Activated gamma-delta T cell (primary cell): ENCODE results near the gene VGLL2.
"Not testable (repeated sequence)": the region's sequence is repeated elsewhere in the genome, so short reads cannot be mapped to it uniquely, and the experiment has no call there.

Experiments used
- DNase-seq: peaks from one replicate; lab custom pipeline; 2025; lab: John Stamatoyannopoulos, UW
- total RNA-seq, 2 donors: gene quantifications; one replicate each; lab custom pipeline; 2026; lab: John Stamatoyannopoulos, UW

The VGLL2 gene
- 0.05 to 0.09 reads per million in 2 donors for total RNA-seq

GRCh38 chr6:117265410-117266256, at the start of gene VGLL2:
TSS of gene VGLL2 (plus strand) at chr6:117265558. CDS start at chr6:117265764, 206 bp downstream.
- no peak for DNase-seq

- no peak for DNase-seq
Measured at GRCh38 chr6:117222861-117223260, 42.5 kb upstream of the VGLL2 start.

GRCh38 chr6:117226778-117227177, 38.6 kb upstream of the VGLL2 start:
- DNase-seq: no peak

GRCh38 chr6:117227245-117227962, 38.0 kb upstream of the VGLL2 start:
- no peak for DNase-seq

GRCh38 chr6:117228202-117228601, 37.2 kb upstream of the VGLL2 start:
- no peak for DNase-seq

- DNase-seq: no peak
Measured at GRCh38 chr6:117229870-117230269, 35.5 kb upstream of the VGLL2 start.

- DNase-seq: no peak
Measured at GRCh38 chr6:117231466-117231865, 33.9 kb upstream of the VGLL2 start.

GRCh38 chr6:117232196-117232595, 33.2 kb upstream of the VGLL2 start:
- DNase-seq: no peak

GRCh38 chr6:117233145-117233544, 32.2 kb upstream of the VGLL2 start:
- no peak for DNase-seq

- DNase-seq: no peak
Measured at GRCh38 chr6:117237561-117237960, 27.8 kb upstream of the VGLL2 start.

- not testable (repeated sequence) for DNase-seq
Measured at GRCh38 chr6:117244571-117244970, 20.8 kb upstream of the VGLL2 start.

- DNase-seq: not testable (repeated sequence)
Measured at GRCh38 chr6:117244979-117245378, 20.4 kb upstream of the VGLL2 start.

GRCh38 chr6:117253785-117254184, 11.6 kb upstream of the VGLL2 start:
- DNase-seq: no peak

- no peak for DNase-seq
Measured at GRCh38 chr6:117262799-117263198, 2.6 kb upstream of the VGLL2 start.

- DNase-seq: no peak
Measured at GRCh38 chr6:117263353-117263927, 1.9 kb upstream of the VGLL2 start.

GRCh38 chr6:117264369-117264691, 1.0 kb upstream of the VGLL2 start:
- DNase-seq: no peak

- DNase-seq: no peak
Measured at GRCh38 chr6:117264692-117265409, 507 bp upstream of the VGLL2 start.

- no peak for DNase-seq
Measured at GRCh38 chr6:117266257-117267053, 1.1 kb downstream of the VGLL2 start.

- no peak for DNase-seq
Measured at GRCh38 chr6:117267054-117267347, 1.6 kb downstream of the VGLL2 start.

GRCh38 chr6:117267766-117268534, 2.6 kb downstream of the VGLL2 start:
- no peak for DNase-seq

- DNase-seq: no peak
Measured at GRCh38 chr6:117268924-117269323, 3.6 kb downstream of the VGLL2 start.
